HL-60 (cell line): ENCODE results near the gene RPS5.

Experiments used
- DNase-seq, 2 experiments: peaks; one replicate each; pipeline ENCODE4 v3.0.0-alpha.2; 2010 to 2020; ENCODE audit warnings: low read depth in 1 of 2, low spot score in 1 of 2
- H3K27ac ChIP-seq: fragments of 250-450 bp; sonication (Bioruptor Pico); replicated peaks from 2 replicates; pipeline ENCODE4 v1.5.1; 2020; ENCODE audit warnings: mild to moderate bottlenecking, moderate library complexity
- H3K27me3 ChIP-seq: fragments of 250-450 bp; sonication (Bioruptor Pico); 2 replicates; pipeline ENCODE4 v1.5.1; 2021; ENCODE audit warnings: mild to moderate bottlenecking, moderate library complexity; ENCODE audit not compliant: insufficient read depth, poor library complexity, severe bottlenecking
- H3K4me3 ChIP-seq: replicated peaks from 2 replicates; pipeline ENCODE4 v1.5.1; 2011; ENCODE audit warnings: mild to moderate bottlenecking, control low read depth, low read length; ENCODE audit not compliant: insufficient read depth
- CTCF ChIP-seq: IDR thresholded peaks from one replicate; pipeline ENCODE4 v1.5.1; 2011; ENCODE audit warnings: low read length, control low read depth, inconsistent platforms; ENCODE audit not compliant: insufficient read depth
- GABPA ChIP-seq: IDR thresholded peaks from 2 replicates; pipeline ENCODE4 v1.6.1; 2012; ENCODE audit warnings: low read depth
- POLR2AphosphoS5 ChIP-seq: IDR thresholded peaks from 2 replicates; pipeline ENCODE4 v1.6.1; 2012; ENCODE audit warnings: low read depth
- REST ChIP-seq: IDR thresholded peaks from 2 replicates; pipeline ENCODE4 v1.6.1; 2012; ENCODE audit warnings: low read depth; ENCODE audit not compliant: insufficient replicate concordance
- SPI1 ChIP-seq: IDR thresholded peaks from 2 replicates; pipeline ENCODE4 v1.6.1; 2012; ENCODE audit warnings: low read depth, mild to moderate bottlenecking, borderline replicate concordance

RPS5 gene

GRCh38 chr19:58398545-58398944 is 11.5 kb downstream of the RPS5 start:
- no peak overlapping the region for H3K4me3 ChIP-seq
- no peak for TF ChIP-seq REST
- TF ChIP-seq GABPA, result no peak
- TF ChIP-seq SPI1, result no peak
- TF ChIP-seq CTCF, result no peak
- no peak for TF ChIP-seq POLR2AphosphoS5
- H3K27me3 ChIP-seq, result no peaks in the 10 kb centered on the region
- no peak for DNase-seq
- H3K27ac ChIP-seq, result no peak overlapping the region

- no peak for DNase-seq
- Histone ChIP-seq H3K4me3 (no peak overlapping the region), H3K27ac (no peak overlapping the region), H3K27me3 (no peaks in the 10 kb centered on the region)
- no peak for TF ChIP-seq SPI1
- no peak for TF ChIP-seq CTCF
- TF ChIP-seq GABPA, result no peak
- TF ChIP-seq REST, result no peak
- no peak for TF ChIP-seq POLR2AphosphoS5
Measured at GRCh38 chr19:58399903-58400302, 12.8 kb downstream of the RPS5 start.

- no peak for DNase-seq
- H3K27me3 ChIP-seq, result no peaks in the 10 kb centered on the region
- no peak overlapping the region for H3K4me3 ChIP-seq
- no peak for TF ChIP-seq SPI1
- no peak for TF ChIP-seq CTCF
- no peak for TF ChIP-seq GABPA
- no peak for TF ChIP-seq REST
- H3K27ac ChIP-seq, result no peak overlapping the region
Measured at GRCh38 chr19:58400316-58400915, 13.3 kb downstream of the RPS5 start.
